Retinal pigment epithelial cell (primary cell): Measurements from ENCODE around the gene TMTC1.
"Not testable (repeated sequence)": the region's sequence is repeated elsewhere in the genome, so short reads cannot be mapped to it uniquely, and the experiment has no call there.

ENCODE experiments used
- DNase-seq: peaks from one replicate; pipeline ENCODE4 v3.0.0-alpha.2; 2010; ENCODE audit warnings: low read depth
- H3K4me3 ChIP-seq: 2 replicates; pipeline ENCODE4 v1.5.1; 2011; ENCODE audit warnings: mild to moderate bottlenecking, low read length, control low read depth, moderate library complexity
- TF ChIP-seq, protein P1 (sequence below): conservative IDR thresholded peaks from 2 replicates; pipeline ENCODE4 v1.5.1; 2011; ENCODE audit warnings: low read depth, low read length, control low read depth, inconsistent platforms

TMTC1 gene

DNA sequence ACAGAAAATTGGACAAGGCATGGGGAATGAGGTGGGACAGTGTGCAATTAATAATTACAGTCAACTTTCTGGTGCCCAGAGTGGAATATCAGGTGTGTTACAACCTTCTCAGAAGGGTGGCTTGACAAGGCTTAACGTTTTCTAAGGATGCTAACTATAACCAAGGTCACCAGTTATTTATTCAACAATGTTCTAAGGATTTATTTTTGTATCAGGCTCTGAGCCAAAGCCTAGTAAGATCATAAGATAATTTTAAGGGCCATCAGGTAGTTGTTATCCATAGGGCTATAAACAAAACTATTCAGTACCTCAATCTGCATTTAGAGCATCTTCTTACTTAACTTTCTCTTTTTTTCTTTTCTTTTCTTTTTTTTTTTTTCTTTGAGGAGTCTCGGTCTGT is 134.0 kb downstream of the TMTC1 start:
- TF ChIP-seq, protein P1, sequence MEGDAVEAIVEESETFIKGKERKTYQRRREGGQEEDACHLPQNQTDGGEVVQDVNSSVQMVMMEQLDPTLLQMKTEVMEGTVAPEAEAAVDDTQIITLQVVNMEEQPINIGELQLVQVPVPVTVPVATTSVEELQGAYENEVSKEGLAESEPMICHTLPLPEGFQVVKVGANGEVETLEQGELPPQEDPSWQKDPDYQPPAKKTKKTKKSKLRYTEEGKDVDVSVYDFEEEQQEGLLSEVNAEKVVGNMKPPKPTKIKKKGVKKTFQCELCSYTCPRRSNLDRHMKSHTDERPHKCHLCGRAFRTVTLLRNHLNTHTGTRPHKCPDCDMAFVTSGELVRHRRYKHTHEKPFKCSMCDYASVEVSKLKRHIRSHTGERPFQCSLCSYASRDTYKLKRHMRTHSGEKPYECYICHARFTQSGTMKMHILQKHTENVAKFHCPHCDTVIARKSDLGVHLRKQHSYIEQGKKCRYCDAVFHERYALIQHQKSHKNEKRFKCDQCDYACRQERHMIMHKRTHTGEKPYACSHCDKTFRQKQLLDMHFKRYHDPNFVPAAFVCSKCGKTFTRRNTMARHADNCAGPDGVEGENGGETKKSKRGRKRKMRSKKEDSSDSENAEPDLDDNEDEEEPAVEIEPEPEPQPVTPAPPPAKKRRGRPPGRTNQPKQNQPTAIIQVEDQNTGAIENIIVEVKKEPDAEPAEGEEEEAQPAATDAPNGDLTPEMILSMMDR: no peak
- no peak overlapping the region for H3K4me3 ChIP-seq
- no peak for DNase-seq

DNA sequence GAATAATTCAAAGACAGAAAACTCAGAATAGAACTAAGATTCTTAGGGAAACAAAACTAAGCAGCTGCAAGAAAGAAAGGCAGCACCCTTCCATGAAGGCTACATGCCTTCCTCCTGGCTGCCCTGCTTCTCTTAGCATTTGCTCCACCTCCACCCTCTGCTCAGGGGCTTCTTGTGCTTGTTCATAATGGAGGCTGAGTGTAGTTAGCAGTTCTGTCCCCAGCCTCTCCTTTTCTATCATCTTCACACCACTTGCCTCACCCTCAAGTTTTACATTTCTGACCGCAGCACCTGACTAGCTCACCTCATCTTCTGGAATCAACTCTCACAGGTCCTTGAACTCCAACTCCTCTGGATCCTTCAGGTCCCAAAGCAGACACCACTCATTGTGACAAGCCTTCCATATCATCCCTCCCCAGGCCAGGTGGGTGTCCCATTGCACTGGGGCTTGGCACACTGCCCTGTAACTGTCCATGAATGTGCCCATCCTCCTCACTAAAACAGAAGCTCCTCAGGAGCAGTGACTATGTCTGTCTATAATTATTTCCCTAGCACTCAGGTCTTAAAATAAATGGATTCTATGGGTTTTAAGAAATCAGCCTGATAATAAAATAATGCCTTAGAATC is 139.1 kb downstream of the TMTC1 start:
- DNase-seq: no peak
- H3K4me3 ChIP-seq: no peak overlapping the region

DNA sequence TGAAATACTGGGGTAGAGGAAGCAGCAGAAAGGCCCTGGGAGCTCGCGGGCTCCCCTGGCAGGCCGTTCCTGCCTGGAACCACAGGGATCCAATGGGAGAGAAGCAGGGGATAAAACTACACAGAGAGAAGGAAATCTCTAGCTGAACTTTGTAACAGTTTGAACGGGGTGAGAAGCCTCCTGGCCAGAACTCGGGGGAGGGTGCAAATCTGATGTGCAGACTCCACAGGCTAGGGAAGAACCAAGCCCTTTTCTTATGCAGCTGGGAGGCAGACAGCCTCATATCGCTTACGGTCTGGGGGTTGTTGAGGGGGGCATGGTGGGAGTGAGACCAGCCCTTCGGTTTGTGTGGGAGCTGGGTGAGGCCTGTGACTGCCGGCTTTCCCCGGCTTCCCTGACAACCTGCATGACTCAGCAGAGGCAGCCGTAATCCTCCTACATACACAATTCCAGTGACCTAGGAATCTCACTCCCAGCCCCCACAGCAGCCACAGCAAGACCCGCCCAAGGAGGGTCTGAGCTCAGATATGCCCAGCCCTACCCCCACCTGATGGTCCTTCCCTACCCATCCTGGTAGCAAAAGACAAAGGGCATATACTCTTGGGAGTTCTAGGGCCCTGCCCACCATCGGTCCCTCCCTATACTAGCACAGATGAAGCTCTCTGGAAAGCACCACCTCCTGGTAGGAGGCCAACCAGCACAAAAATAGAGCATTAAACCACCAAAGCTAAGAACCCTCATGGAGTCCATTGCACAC is 143.0 kb downstream of the TMTC1 start:
- TF ChIP-seq, protein P1: peak; percentile 58
- peak overlapping the region; percentile 33 for H3K4me3 ChIP-seq
- DNase-seq: peak; percentile 80

More for the DNA sequence above, 139.1 kb downstream of the TMTC1 start:
- TF ChIP-seq, protein P1: no peak

DNA sequence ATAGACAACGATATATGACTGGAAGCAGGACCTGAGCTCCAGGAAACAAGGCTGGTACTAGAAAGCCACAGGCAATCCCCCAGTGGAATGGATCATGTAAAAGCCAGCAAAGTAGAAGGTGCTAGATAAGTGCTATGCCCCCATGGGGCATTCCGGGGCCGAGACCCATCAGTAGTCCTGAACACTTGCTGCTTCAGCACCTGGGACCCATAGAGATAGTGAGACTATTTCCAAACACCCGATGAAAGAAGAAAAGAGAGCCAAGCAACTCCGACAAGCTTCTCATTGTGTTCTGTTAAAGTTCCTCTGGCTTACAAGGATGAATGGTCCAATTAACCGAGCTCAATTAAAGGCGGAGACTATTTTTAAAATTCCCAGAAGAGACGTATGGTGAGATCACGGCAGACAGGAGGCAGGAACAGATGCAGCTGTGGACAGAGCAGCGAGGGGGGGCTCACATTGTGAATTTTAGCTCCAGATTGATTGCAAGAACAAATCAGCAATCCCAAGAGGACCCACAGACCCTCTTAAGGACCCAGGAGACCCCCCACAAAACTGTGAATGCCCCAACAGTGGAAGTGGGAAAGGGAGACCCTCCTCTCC is 143.7 kb downstream of the TMTC1 start:
- TF ChIP-seq, protein P1: no peak
- DNase-seq: no peak
- H3K4me3 ChIP-seq: no peak overlapping the region

DNA sequence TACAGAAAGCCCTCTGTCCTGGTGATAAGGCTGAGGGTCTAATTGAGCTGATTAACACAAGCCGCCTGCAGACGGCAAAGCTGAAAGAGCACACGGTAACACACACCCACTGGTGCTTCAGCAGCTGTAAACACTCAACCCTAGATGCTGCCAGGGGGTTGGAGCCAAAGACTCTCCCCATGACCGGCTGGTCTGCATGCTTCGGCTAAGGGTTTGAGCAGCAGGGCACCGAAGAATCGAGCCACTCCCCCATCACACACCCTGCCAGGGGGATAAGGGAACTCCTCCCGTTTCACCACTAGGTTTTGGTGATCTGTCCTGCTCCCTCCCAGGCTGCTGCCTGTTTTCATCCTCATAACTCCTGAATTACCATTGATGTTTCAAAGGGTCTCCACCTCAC is 145.2 kb downstream of the TMTC1 start:
- no peak overlapping the region for H3K4me3 ChIP-seq
- no peak for DNase-seq
- TF ChIP-seq, protein P1: no peak

DNA sequence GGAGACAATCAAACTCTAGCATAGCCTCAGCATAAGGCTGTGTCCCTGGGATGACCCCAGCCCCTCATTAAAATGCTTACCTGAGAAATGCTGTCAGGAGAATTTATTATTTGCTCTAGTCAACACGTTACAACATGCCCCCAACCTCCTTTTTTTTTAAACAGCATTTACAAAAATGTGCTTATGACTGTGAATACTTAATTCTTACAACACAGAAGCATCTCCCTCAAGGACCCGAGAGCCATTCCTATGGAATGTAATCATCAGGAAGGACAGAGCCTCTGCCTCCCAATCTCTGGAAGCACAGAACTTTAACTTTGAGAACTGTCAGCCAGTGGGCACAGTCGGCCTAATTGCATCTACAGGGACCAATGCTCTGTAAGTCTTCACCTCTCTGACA is 149.7 kb downstream of the TMTC1 start:
- no peak overlapping the region for H3K4me3 ChIP-seq
- TF ChIP-seq, protein P1: no peak
- no peak for DNase-seq

DNA sequence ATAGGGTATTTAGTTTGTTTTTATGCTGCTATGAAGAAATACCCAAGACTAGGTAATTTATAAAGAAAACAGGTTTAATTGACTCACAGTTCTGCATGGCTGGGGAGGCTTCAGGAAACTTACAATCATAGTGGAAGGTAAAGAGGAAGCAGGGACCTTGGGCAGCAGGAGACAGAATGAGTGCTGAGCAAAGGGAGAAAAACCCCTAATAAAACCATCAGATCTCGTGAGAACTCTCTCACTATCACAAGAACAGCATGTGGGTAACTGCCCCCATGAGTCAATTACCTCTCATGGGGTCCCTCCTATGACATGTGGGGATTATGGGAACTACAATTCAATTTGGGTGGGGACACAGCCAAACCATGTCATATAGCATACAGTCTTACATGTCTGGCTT is 153.6 kb downstream of the TMTC1 start:
- not testable (repeated sequence) for H3K4me3 ChIP-seq, DNase-seq
